Myocyte (in vitro differentiated cells): ENCODE data around the gene MOB3B. TPM values are rescaled to one million over a fixed set of nuclear protein-coding genes. Genes with fewer than 3 reads are reported as not detected.
A peak's percentile ranks its signal among the peaks of the same experiment; 100 is the strongest.

ENCODE experiments used
- DNase-seq: peaks from one replicate; pipeline ENCODE4 v3.0.0-alpha.2; 2012; ENCODE audit warnings: low read depth
- total RNA-seq: library from RNA; depleted of rRNA; stranded (reverse); fragments of >200 nt; gene quantifications from 2 replicates; pipeline ENCODE4 v1.2.3, GENCODE V29; 2014

The MOB3B gene
- total RNA-seq, 1 donor from 2014 or later = not detected

- no peak for DNase-seq
Measured at GRCh38 chr9:27541740-27542139, 12.1 kb upstream of the MOB3B start.

- DNase-seq = no peak
Measured at GRCh38 chr9:27540502-27540901, 10.9 kb upstream of the MOB3B start.

DNA sequence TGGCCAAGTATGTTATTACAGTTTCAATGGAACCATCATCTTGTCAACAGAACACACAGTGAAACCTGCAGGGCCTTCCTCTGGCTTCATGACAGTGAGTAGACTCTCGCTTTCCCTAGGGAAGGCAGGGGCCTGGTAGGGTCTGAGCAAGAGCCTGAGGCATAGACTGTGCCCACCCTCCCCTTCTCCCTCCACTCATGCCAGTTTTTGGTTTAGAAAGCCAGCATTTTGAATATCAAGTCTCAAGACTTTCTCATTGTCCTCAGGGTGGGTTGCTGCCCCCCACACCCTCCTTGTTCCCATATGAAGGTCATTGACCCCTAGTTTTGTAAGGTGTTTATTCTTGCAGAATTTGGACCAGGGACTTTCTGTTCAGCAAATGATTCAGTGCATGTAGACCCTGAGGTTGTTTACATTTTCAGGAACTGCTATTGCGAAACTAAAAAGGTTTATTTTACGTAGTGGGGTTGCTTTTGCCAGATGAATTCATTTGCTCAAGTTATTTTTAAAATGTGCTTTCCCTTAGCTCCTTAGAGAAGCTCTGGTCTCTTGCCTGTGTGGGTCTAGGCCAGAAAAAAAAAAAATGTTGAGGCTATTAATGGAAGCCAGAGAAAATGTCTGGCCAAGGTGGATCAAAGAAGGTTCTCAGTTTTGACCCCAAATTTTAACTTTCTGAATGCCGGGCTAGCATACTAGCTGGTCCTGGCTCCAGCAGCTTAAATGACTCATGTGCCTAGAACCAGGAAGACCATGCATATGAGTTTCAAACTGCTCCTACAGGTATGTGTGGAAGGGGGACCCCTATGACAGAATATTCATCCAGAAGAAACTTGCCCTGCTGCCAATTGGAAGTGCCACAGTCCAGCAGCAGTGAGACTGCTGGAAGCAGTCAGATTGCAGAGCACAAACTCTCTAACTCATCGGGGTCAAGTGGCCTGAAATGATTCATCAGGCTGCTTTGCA lies 10.1 kb upstream of the MOB3B start:
- DNase-seq = peak; percentile 5

- DNase-seq = no peak
Measured at GRCh38 chr9:27538647-27539046, 9.0 kb upstream of the MOB3B start.

DNA sequence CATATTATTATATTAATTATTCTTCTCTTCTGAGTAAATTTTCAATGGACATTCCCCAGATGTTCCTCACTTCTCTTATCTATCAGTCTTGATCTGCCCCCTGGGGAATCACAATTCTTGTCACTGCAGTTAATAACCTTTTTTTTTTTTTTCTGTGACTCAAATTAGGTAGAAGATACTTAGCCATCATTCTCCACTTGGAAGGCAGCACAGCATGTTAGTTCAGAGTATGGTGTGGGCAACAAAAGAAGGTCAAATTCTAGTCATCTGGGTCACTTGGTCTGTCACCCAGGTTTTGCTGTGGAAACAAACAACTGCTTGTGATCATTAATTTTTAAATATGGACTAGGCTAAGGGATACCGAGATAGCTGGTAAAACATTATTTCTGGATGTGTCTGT lies 8.1 kb upstream of the MOB3B start:
- DNase-seq = no peak

- no peak for DNase-seq
Measured at GRCh38 chr9:27537027-27537435, 7.4 kb upstream of the MOB3B start.

- no peak for DNase-seq
Measured at GRCh38 chr9:27536168-27536567, 6.6 kb upstream of the MOB3B start.

DNA sequence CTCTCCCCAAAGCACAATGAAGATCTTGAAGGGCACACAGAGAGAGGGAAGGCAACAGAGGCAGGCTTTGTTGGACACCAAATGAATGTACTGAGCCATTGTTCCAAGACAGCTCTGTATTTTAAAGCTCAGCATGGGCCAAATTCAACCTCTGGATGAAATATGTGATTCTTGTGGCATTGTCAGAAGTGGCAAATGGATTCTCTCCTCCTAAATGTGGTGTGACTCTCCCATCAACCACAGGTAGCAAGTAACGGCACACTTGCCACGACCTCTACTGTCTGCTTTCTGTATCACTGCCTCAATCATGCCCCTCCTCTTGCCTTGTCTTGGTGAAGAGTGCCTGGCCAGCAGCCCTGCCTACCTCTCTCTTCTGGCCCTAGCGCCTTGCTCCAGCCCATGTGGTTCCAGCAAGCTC lies 6.1 kb upstream of the MOB3B start:
- DNase-seq = no peak

DNA sequence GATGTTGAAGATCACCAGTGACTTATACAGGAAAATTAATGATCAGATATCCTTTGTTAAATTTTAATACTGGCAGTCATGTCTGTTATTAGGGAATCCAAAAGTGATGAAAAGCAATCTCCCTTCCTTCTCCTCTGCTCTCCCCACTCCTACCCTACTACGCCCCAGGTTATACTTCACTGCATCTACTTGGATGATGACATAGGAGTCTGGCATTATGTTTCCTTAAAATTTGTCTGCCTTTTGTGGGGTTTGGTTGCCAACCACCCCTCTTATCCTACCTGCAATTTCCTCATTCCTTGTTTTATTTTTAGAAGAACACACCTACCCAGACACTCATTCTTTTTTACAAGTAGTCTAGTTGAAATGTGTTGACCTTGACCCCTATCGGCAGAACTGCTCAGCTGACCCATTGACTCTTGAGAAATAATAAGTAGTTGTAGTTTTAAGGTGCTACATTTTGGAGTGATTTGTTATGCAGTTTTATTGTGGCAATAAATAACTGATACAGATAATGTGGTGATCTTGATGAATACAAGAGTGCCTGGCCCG lies 5.1 kb upstream of the MOB3B start:
- no peak for DNase-seq

DNA sequence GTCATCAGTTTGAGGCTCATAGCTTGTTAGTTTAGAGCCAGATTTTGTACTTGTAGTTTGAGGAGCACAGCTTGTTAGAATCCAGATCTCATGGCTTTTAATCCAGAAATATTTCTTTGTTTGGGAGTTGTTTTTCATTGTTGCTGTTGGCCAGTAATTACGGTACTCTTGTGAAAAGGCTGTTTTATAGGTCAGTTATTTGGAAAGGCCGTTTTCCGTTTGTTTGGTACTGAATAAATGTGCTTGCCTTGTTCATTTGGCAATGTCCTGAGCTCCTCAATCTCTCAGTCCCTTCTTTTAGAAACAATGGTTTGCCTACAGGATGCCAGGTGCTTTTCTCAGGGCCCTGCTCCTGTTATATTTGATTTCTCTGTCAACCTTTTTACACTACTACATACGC lies 4.5 kb upstream of the MOB3B start:
- DNase-seq = no peak

DNA sequence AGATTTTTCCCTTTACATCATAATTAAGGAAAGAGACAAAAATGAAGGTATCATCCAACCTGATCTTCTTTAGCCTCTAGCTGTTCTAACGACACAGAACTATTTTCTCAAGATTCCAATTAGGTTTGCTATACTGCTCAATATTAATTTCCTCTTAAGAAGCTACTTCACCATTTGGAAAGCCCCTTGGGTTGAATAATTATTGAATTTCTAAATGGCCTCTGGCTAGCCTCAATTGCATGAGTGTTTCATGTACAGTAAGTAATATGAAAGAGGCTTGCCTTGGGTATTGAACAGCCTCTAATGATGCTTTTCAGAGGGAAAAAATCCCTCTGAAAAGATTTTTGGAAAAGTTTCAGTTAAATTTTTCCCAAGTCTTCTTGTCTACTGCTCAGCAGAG lies 3.7 kb upstream of the MOB3B start:
- no peak for DNase-seq

- no peak for DNase-seq
Measured at GRCh38 chr9:27532046-27532445, 2.4 kb upstream of the MOB3B start.

- DNase-seq = no peak
Measured at GRCh38 chr9:27530915-27531755, 1.5 kb upstream of the MOB3B start.

DNA sequence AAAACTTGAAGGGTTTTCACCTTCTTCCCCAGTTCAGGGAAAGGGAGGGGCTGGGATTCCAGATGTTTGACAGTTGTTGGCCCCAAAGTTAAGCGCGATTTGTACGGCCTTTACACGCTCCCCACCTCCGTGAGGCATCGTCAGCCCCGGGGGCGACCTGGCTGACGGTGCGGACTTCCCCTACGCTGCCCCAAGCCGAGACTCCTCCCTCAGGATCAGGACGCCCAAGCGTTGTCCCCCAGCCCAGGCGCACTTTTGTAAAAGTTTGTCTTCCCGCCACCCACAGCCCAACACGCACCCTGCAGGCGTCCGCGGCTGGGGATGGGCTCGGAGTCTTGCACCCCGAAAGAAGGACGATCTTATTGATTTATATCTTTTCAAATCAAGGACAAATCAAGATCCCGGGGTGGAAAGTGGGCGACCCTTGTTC lies 713 bp downstream of the MOB3B start:
- peak; percentile 3 for DNase-seq

DNA sequence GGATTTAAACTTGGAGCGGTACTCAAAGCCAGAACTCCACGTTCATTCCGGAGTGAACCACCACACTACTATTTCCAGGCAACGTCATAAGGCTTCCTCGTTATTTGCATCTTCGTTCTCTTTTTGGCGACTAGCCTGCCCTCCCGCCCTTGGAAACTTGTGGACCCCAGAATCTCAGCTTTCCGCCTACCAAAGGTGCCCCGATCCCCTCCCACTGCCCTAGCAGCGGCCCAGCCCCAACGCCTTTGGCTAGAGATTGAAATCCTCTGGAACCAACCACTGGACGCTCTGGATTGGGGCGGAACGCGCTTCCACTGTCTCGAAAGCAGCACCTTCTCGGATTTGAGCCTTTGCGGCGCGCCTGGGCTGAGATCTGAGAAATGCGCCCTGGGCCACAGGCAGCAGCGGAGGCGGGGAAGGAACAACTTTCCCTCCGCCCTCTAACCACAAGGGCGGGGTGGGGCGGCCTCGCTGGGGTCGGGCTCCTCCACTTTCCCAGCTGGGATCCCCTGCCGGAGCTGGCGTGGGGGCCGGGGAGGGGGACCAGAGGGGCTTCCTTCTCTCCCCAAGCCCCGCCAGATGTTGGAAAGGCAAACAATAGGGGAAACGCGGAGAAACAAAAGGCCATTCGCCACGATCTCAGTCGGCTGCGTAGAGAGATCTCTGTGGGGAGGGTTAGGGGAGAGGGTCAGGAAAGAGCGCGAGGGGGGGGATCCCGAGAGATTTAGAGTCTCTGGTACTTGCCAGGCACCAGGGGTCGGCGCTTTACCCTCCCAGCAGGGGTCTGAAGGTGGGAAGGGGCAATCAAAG lies 1.3 kb downstream of the MOB3B start:
- DNase-seq = peak; percentile 27

- no peak for DNase-seq
Measured at GRCh38 chr9:27527702-27528075, 1.9 kb downstream of the MOB3B start.

DNA sequence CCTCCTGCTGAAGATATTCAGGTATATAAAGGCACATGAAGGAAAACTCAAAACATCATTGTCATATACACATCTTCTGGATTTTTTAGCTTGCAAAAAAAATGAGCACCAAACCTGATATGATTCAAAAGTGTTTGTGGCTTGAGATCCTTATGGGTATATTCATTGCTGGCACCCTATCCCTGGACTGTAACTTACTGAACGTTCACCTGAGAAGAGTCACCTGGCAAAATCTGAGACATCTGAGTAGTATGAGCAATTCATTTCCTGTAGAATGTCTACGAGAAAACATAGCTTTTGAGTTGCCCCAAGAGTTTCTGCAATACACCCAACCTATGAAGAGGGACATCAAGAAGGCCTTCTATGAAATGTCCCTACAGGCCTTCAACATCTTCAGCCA lies 5.4 kb downstream of the MOB3B start, which contains the start of gene IFNK:
IFNK (plus strand) TSS at position 55 of the 400 bp plus-strand sequence; CDS start at position 102, 47 bp downstream.
- DNase-seq = no peak

GRCh38 chr9:27523141-27523540 lies 6.5 kb downstream of the MOB3B start:
- DNase-seq = no peak

DNA sequence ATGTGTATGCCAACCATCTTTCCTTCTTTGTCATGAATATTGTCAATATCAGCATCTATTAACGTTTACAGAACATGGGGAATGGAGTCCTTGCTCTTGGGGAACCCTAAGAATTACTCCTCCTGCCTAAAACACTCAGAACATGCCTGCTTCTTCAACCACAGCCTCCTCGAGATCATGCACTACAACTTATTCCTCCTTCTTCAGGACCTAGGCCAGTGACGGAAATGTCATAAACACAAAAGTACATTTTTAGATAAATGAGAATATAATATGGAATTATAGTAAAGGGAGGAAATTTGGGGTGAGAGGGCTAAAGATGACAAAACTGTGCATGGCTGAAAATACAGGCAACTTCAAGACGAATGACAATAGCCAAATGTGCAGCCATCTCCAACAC lies 8.6 kb downstream of the MOB3B start:
- no peak for DNase-seq

- DNase-seq = no peak
Measured at GRCh38 chr9:27519466-27520465, 9.8 kb downstream of the MOB3B start.
